ENCODE results near the gene KLHL29. TPM values are rescaled to one million over a fixed set of nuclear protein-coding genes. Genes with fewer than 3 reads are reported as not detected.

Gene KLHL29
- total RNA-seq, 4 donors from 2014 or later: 4.8 to 17.0 (median 10.5) TPM

GRCh38 chr2:23561544-23561943 lies 176.6 kb downstream of the KLHL29 start:
- Histone ChIP-seq H3K4me3 (no peak overlapping the region), H3K9me3 (no peaks in the 10 kb centered on the region), H3K36me3 (no peaks in the 10 kb centered on the region), H3K27ac (no peak overlapping the region), H3K4me1 (peaks cover 0 to 15% of the 10 kb centered on the region in 2 donors), H3K27me3 (no peaks in the 10 kb centered on the region)
- no peak for TF ChIP-seq POLR2A (IDR thresholded peaks at IDR 0.05)
- no peak for TF ChIP-seq CTCF (IDR thresholded peaks at IDR 0.05)
- intact Hi-C loops (cut with DNase I; ENCODE audit: low total_unique reads): no loop called here
- DNase-seq: no peak

- no peaks in the 10 kb centered on the region for H3K36me3 ChIP-seq
- no peak overlapping the region for H3K4me3 ChIP-seq
- TF ChIP-seq CTCF (IDR thresholded peaks at IDR 0.05): no peak
- TF ChIP-seq POLR2A (IDR thresholded peaks at IDR 0.05): no peak
- no peak overlapping the region for H3K27ac ChIP-seq
- no peak for DNase-seq
- no peaks in the 10 kb centered on the region for H3K27me3 ChIP-seq
- intact Hi-C loops (cut with DNase I; ENCODE audit: low total_unique reads): no loop called here
- peaks cover 0 to 15% of the 10 kb centered on the region in 2 donors for H3K4me1 ChIP-seq
- H3K9me3 ChIP-seq: no peaks in the 10 kb centered on the region
These were observed 177.2 kb downstream of the KLHL29 start for GRCh38 chr2:23562143-23562542.

- Histone ChIP-seq H3K27ac (peak overlapping the region in 1 of 2 donors; percentile 68), H3K27me3 (no peaks in the 10 kb centered on the region), H3K36me3 (no peaks in the 10 kb centered on the region), H3K9me3 (no peaks in the 10 kb centered on the region), H3K4me3 (no peak overlapping the region), H3K4me1 (peaks cover 0 to 15% of the 10 kb centered on the region in 2 donors)
- TF ChIP-seq POLR2A (IDR thresholded peaks at IDR 0.05) (no peak), CTCF (IDR thresholded peaks at IDR 0.05) (no peak)
- DNase-seq: no peak
- intact Hi-C loops (cut with DNase I; ENCODE audit: low total_unique reads): no loop called here
These were observed 178.2 kb downstream of the KLHL29 start for GRCh38 chr2:23563151-23563550.

- Histone ChIP-seq H3K36me3 (no peaks in the 10 kb centered on the region), H3K9me3 (no peaks in the 10 kb centered on the region), H3K4me3 (no peak overlapping the region), H3K27ac (peak overlapping the region; percentile 68 to 74), H3K4me1 (peaks cover 0 to 15% of the 10 kb centered on the region in 2 donors), H3K27me3 (no peaks in the 10 kb centered on the region)
- no peak for DNase-seq
- TF ChIP-seq CTCF (IDR thresholded peaks at IDR 0.05): peak in 1 of 4 experiments; percentile 18
- no peak for TF ChIP-seq POLR2A (IDR thresholded peaks at IDR 0.05)
- intact Hi-C loops (cut with DNase I; ENCODE audit: low total_unique reads): no loop called here
These were observed 179.0 kb downstream of the KLHL29 start for GRCh38 chr2:23563673-23564614.

GRCh38 chr2:23564615-23564960 lies 179.6 kb downstream of the KLHL29 start:
- no peaks in the 10 kb centered on the region for H3K36me3 ChIP-seq
- peaks cover 0 to 15% of the 10 kb centered on the region in 2 donors for H3K4me1 ChIP-seq
- TF ChIP-seq CTCF (IDR thresholded peaks at IDR 0.05) (no peak), POLR2A (IDR thresholded peaks at IDR 0.05) (no peak)
- H3K27me3 ChIP-seq: no peaks in the 10 kb centered on the region
- H3K9me3 ChIP-seq: no peaks in the 10 kb centered on the region
- intact Hi-C loops (cut with DNase I; ENCODE audit: low total_unique reads): no loop called here
- no peak overlapping the region for H3K4me3 ChIP-seq
- peak overlapping the region; percentile 68 to 74 for H3K27ac ChIP-seq
- no peak for DNase-seq
